HG02970 (cell line): ENCODE data around the gene CRYBG3.
"Not testable (repeated sequence)": the region's sequence is repeated elsewhere in the genome, so short reads cannot be mapped to it uniquely, and the experiment has no call there.

Source experiments
- ATAC-seq: cut with Tn5 transposase; IDR thresholded peaks from one replicate; pipeline ENCODE4 v1.9.1; 2021; ENCODE audit warnings: mild to moderate bottlenecking, moderate library complexity, moderate number of reproducible peaks; ENCODE audit not compliant: unreplicated experiment, low FRiP score

CRYBG3 gene

DNA sequence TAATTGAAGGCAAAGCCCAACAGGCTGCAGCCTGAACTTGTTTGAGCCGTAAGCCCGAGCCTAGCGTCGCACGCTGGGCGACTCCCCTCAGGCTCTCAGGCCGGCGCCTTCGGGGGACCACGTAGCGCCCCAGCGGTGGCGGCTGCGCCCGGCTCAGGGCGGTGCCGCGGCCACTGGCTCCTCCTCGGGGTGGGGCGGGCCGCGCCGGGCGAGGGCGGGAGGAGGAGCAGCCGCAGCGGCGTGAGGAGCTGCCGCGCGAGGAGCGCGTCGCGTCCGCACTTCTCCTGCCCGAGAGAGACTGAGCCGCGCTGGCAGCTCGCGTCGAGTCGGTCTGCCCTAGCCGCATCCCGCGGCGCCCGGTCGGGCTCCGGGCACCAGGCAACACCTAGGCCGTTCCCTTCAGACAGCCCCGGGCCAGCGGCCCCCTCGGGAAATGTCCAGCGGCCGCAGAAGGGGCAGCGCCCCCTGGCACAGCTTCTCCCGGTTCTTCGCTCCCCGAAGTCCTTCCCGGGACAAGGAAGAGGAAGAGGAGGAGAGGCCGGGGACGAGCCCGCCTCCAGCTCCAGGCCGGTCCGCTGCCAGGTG, at the start of gene CRYBG3:
Gene CRYBG3 (plus strand): TSS at position 238 of the 585 bp plus-strand sequence. CDS start 196 bp downstream, at position 434.
- peak; percentile 99 for ATAC-seq

DNA sequence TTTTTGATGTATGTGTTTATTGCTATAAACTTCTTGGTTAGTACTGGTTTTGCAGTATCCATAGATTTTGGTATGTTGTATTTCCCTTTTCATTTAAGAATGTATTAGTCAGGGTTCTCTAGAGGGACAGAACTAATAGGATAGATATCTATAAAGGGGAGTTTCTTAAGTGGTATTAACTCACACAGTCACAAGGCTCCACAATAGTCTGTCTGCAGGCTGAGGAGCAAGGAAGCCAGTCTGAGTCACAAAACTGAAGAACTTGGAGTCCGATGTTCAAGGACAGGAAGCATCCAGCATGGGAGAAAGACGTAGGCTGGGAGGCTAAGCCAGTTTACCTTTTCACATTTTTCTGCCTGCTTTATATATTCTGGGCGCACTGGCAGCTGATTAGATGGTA, 48.9 kb upstream of the CRYBG3 start:
- ATAC-seq: no peak

DNA sequence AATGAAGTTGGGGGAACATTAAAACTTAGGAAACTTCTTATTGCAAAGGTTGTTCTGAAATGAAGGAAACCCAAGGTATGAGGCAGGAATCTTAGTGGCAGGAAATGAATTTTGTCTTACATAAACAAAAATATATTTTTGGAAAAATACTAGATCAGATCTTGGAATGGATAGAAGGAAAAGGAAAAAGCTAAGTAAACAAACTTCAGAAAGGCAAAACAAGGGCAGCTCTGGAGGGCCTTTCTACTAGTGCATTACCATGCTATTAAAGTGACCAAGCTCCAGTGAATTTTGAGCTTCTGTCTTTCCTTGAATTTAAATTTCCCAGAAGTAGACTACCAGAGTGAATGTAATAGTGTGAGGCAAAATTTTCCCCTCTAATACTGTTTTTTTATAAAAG, 43.7 kb upstream of the CRYBG3 start:
- no peak for ATAC-seq

DNA sequence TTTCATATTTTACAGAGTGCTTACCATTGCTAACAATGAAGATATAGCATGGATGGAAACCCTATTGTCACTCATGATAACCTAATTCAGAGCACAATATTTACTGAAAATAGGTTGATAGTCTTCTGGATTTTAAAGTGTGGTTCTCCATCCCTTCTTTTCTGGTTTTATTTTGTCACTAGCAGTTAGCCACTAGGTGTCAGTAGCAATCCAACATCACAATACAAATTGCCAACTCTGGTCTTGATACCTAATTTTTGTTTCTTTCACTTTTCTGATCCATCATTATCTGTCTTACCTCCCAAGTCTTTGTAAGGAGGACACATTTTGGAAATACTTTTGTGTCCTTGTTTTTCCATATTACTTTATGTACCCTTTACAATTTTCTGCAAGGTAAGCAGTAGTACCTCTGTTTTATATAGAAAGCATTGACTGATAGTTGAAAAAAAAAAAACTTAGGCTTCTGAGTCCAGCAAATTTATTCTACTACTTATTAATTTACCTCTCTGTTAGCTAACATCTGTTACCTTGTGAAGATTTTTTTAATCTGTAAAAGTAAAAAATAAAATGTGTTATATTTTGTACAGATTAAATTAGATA, 28.3 kb upstream of the CRYBG3 start:
- ATAC-seq: peak; percentile 66

DNA sequence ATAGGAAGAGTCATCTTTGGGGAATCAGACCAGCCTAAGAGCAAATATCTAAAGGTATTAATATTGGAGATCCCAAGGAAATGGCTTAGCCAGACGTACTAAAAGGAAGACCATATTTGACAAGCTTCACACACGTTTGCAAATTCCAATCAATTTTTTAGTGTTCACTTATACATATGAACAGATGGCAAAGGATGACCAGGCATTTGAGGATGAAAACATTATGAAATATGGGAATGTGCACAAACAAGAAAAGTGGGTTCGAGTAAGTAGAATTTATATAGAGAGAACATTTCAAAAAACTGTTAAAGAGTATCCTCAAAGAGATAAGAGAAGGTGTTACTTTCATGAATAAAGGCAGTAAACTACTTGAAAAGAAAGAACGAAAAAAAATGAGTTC, 25.9 kb upstream of the CRYBG3 start:
- no peak for ATAC-seq

DNA sequence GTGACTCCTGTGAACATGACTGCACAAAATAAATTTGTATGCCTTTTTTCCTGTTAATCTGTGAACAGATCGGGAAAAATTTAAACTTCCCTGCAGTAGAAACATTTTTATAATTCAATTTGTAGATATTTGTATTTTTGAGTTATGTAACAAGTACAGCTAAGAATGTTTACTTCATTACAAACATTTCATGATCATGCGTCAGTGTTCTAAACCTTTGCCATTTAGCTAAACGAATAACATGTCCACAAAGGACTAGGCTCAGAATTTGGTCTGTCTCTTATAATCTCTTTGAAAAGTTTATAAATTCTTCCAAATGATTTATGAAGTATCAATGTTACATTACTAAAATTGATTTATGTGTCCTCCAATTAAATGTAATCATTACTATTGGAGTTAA, 17.3 kb upstream of the CRYBG3 start:
- ATAC-seq: no peak

DNA sequence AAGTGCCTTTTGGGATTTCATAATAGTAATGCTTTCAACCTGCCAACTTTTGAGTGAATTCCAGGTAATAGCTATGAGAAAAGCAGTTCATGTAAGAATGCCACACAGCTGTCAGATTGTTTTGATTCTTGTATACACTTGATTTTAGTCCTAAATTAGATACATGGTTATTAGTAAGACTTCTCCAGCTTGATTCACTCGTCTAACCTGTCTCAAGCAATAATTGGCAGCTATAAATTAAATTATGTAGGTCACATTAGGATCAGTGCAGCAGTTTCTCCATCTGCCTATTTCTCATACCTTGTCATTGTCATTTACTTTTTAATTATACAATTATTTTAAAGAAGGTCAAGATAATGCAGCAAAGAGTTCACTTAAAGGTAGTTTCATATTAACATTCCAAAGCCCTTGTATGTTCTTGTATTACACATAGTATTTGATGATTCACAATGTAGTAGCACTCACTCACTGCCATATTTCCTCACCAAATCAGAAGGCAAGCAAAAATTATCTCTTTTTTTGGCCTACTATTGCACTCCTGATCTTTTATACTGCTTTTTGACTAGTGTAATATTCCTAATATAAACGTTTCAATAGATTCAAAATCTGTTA, 10.9 kb upstream of the CRYBG3 start:
- ATAC-seq: no peak

DNA sequence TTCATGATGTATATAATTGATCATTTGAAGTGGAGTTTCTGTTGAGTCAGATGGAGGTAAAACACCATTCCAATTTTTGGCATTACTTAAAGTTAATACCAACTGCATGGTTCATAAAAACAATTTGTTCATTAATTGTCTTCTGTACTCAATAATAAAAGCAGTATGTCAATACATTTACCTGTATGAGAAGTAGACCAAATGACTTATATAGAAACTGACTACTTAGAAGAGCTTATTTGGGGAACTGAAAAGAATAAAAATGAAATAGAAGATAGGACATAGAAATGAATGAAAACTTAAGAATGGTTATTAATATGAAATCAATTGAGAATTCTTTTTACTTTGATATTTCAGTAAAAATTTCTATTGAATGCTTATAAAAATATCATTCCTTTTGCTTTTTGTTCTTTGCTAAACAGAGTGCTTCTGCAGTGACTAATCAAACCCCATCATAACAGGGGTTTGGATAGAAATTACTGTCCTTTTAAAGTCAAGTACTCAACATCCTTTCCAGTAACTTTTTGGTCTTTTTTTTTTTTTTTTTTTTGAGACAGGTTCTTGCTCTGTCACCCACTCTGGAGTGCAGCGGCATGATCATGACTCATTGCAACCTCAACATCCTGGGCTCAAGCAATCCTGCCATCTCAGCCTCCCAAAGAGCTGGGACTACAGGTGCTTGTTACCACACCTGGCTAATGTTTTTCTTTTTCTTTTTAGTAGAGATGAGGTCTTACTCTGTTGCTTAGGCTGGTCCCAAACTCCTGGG, 6.5 kb upstream of the CRYBG3 start:
- no peak for ATAC-seq

DNA sequence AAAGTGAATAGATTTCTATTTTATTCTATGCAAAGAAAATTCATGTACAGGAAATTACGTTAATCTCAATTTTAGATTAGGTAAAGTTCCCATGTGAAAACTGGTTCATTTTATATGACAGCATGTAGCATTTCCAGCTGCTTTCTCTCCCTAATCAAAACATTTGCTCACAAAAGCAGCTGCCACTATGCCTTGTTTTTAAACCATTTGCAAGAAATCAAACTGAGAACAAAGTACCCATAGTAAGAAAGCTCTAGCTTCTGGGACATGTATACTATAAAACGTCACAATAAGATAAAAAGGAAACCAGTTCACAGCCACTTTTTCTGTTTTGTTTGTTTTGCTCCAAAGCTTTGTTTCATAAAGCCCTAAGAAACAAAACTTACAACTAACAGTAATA, 5.0 kb upstream of the CRYBG3 start:
- ATAC-seq: no peak

DNA sequence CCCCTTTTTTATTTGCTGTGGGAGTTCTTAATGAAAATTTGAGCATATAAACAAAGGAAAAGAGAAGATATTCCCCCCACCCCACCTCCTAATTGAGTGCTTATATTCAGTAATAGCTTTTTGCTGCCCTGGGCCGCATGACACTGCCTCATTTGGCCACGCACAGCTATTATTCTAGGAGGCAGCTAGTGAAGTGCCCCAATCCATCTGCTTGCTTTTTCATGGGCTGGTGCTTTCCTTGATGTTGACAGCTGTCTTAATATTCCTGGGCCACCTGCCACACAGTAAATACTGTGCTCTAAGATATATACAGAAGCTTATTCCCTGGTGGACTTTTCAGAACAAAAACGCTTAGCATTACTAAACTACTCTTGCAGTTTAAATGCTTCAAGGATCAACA, 3.8 kb upstream of the CRYBG3 start:
- no peak for ATAC-seq

DNA sequence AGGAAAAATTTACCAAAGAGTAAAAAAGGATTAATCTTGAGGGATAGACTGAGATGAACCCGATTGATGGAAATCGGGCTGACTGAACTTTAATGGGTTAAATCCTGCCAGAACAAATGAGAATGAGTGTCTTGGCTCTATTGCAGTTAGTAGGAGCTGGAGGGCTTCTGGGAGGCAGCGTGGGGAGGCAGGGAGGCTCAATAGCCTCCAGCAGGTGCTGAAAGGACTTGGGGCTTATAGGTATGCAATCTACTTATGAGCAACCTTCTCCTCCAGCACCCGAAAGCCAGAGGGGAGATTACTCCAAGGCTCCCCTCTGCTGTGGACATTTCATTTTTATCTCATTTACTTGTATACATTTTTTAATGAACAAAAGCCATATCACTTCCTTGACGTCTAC, 1.0 kb upstream of the CRYBG3 start:
- no peak for ATAC-seq

DNA sequence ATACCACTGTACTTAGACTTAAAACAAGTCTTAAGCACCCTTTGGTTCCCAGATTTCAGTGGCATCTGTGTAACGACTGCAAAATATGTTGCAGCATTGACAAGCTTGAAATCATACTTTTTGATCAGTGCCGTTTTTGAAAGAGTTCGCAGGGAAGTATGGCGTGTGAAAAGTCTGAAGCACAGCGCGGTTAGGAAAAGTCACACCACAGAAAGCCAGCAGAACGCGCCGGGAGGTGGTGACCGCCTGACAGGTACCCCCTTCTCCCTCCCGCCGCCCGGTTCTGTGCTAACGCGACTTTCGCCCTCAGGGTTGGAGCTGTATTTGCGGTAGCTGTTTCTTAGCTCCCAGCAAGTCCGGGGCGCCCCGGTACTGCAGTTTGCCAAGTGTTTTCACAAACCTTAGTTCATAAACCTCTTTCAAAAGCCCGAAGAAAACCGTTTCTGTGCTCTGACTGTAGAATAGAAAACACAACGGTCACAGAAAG, 481 bp upstream of the CRYBG3 start:
- ATAC-seq: peak; percentile 45

DNA sequence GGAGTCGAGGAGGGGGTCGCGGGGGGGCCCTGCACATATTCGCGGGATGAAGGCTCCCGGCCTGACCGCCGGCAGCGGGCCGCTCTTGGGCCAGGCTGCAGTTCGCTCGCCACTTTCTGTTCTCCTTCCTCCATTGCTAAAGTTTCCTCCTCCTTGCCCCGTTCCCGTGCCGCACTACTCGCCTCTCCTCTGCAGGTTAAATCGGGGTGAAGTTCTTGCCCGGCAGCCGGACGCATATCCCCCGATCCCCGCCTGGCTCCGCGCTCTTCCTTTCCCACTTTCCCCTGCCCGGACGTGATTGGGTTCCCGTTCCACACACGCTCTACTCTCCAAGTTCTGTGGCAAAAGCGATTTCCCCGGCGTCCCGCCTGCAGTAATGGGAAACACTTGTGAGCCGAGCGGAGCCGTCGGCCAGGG, 556 bp downstream of the CRYBG3 start:
- peak; percentile 9 for ATAC-seq

DNA sequence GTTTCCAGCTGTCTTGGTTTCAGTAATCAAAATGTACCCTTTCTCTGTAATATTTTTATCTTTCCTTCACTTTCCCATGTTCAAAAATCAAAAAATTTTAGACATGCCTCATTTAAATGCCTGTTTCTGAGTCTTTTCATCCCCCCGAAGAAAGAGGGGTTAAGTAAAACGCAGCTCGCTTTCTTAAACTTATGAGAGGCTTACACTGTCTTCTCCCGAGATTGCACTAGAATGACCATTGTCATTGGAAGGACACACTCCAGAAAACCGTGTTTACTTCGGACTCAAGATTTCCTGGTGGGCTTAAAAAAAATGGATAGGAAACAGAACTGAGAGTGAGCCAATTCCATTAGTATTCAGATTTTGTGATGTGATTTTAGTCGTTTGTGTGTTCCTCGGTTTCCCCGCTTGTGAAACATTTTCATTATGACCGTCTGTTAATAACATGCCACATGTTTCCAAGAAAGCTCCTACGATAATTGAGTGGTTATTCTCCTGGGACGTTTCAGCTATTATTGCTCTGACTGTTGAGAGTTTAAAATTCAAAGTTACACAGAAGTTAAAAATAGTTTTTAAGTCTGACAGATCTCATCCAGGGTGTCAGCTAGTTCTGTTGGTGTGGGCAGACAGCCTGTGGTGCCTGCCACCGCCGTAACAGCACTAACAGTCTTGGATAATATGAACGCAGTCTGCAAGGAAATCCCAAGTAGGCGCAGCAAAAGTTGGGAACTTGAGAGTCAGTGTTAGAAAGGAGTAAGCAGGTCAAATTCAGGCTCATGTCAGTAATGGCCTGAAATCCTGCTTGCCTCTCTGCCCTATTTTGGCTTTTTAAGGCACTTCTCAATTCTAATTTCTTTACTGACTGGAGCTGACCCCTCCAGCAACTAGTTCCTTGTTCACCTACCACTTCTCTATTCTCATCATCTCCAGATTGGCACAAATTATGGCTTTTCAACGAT, 1.5 kb downstream of the CRYBG3 start:
- ATAC-seq: no peak

DNA sequence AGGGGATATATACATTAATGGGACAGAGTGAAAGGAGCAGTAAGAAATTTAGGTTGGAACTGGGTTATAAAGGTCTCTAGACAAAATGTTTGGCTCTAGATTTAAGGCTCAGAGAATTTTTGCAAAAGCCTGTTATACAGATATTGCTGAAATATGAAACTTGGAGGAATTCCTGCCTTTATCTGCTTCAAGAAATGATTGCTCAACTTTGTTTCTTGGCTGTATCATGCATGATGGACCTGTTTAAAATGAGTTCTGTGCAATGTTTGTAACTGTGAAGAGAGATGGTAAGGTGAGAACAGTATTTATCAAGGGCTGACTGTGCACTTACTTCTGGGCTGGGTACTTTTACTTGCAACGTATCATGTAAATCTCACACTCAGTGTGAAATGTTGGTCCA, 3.3 kb downstream of the CRYBG3 start:
- ATAC-seq: no peak

DNA sequence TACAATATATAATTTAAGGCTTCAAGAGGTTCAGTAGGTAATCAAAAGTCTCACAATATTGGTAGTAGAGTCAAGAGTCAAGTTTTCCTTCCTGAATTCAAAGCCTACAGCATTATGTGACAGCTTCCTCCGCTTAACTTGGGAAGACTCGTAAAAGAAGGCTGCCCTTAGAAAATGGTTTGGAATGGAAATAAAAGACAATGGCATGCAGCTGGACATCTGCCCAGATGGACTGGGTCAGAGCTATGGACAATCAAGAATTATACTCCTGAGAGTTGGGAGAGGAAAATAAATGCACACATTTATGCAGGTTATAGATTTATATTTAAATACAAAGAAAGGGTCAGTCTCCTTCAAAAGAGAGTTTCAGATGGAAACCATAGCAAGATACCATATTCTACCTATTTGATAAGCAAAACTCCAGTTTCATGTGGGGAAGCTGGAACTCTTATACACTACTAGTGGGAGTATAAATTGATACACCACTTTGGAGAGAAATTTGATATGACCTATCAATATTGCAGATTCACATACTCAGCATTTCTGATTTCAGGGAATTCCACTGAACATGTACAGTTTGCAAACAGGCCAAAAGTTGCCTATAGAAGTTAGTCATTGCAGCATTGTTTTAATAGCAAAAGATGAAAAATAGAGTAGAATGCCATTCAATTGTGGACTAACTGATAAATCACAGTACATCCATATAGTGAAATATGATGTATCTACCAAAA, 6.1 kb downstream of the CRYBG3 start:
- no peak for ATAC-seq

DNA sequence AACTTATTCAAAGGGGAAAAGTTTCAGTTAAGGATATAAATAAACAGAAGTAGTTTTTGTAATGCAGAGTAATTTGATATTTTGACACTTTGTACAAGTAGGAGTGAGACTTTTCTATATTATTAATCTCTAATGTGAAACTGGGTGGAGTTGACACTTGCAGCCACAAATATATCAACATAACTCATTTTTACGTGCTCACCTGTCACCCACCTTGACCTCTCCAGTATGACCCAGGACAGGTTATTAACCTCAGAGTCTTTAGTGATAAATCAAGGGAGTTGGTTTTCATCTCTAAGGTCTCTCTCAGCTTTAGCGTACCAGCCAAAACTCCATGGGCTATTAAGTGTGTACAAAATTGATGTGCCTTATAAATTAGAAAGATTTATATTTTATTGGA, 7.4 kb downstream of the CRYBG3 start:
- no peak for ATAC-seq

DNA sequence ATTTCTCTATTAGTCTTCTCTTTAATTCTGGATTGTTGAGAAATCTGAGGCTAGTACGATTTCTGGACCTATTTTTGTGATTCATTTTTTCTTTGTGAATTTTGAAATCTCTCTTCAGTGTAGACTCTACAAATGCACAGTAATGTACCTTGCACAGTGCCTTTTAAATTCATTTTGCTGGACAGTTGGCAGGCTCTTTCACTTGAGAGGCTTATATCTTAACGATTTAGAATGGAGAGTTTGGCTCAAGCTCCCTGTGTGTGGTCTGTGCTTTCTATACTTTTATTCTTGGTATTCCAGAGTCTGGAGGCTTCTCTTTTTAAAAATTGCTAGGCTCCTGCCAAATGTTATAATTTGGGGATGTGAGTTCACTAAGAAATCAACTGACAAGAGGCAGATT, 8.8 kb downstream of the CRYBG3 start:
- no peak for ATAC-seq

DNA sequence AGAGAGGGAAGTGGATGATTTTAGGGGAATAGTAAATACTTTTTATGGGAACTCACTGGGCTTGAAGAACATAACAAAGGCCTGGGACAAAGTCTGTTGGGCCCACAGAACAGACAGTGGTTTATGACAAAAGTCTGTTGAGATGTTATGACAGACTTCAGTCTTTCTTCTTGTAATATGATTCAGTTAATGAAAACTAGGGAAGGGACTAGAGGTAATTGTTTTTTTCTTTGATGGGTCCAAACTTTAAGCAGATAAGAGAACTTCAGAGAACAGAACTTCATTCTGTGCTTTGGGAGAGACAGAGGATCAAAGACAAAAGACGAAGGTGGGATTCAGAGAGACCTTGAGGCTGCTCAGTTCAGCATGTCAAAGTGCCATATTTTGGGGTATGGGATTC, 9.3 kb downstream of the CRYBG3 start:
- no peak for ATAC-seq

DNA sequence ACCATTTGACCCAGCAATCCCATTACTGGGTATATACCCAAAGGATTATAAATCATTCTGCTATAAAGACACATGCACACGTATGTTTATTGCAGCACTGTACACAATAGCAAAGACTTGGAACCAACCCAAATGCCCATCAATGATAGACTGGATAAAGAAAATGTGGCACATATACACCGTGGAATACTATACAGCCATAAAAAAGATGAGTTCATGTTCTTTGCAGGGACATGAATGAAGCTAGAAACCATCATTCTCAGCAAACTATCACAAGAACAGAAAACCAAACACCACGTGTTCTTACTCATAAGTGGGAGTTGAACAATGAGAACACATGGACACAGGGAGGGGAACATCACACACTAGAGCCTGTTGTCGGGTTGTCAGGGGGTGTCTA, 11.4 kb downstream of the CRYBG3 start:
- not testable (repeated sequence) for ATAC-seq
